ENCODE measurements around the gene KCNH1. TPM values are rescaled to one million over a fixed set of nuclear protein-coding genes. Genes with fewer than 3 reads are reported as not detected.

The KCNH1 gene
- total RNA-seq, 1 donor from 2014 or later: not detected

GRCh38 chr1:210905944-210906453, 227.9 kb downstream of the KCNH1 start:
- no peak for TF ChIP-seq CTCF (IDR thresholded peaks at IDR 0.05)
- Histone ChIP-seq H3K4me3 (no peak overlapping the region), H3K9me3 (no peaks in the 10 kb centered on the region), H3K27me3 (ENCODE audit: low read depth) (peaks cover 3% of the 10 kb centered on the region), H3K36me3 (no peaks in the 10 kb centered on the region), H3K27ac (no peak overlapping the region), H3K4me1 (no peaks in the 10 kb centered on the region)
- intact Hi-C loops (cut with DNase I): no loop called here
- DNase-seq (no peak), ATAC-seq (no peak)

GRCh38 chr1:210905365-210905904, 228.5 kb downstream of the KCNH1 start:
- intact Hi-C loops (cut with DNase I): no loop called here
- Histone ChIP-seq H3K9me3 (no peaks in the 10 kb centered on the region), H3K27me3 (ENCODE audit: low read depth) (peaks cover 3% of the 10 kb centered on the region), H3K4me1 (no peaks in the 10 kb centered on the region), H3K4me3 (no peak overlapping the region), H3K27ac (no peak overlapping the region), H3K36me3 (no peaks in the 10 kb centered on the region)
- ATAC-seq (no peak), DNase-seq (no peak)
- no peak for TF ChIP-seq CTCF (IDR thresholded peaks at IDR 0.05)

GRCh38 chr1:210901981-210902770, 231.8 kb downstream of the KCNH1 start:
- TF ChIP-seq CTCF (IDR thresholded peaks at IDR 0.05): no peak
- no peaks in the 10 kb centered on the region for H3K36me3 ChIP-seq
- H3K9me3 ChIP-seq: no peaks in the 10 kb centered on the region
- H3K27ac ChIP-seq: no peak overlapping the region
- H3K4me1 ChIP-seq: no peaks in the 10 kb centered on the region
- ATAC-seq (no peak), DNase-seq (no peak)
- no peaks in the 10 kb centered on the region for H3K27me3 ChIP-seq (ENCODE audit: low read depth)
- intact Hi-C loops (cut with DNase I): no loop called here
- no peak overlapping the region for H3K4me3 ChIP-seq

GRCh38 chr1:210900820-210901219, 233.1 kb downstream of the KCNH1 start:
- H3K9me3 ChIP-seq: no peaks in the 10 kb centered on the region
- no peaks in the 10 kb centered on the region for H3K36me3 ChIP-seq
- no peak overlapping the region for H3K4me3 ChIP-seq
- intact Hi-C loops (cut with DNase I): no loop called here
- no peaks in the 10 kb centered on the region for H3K27me3 ChIP-seq (ENCODE audit: low read depth)
- TF ChIP-seq CTCF (IDR thresholded peaks at IDR 0.05): no peak
- ATAC-seq: no peak
- no peak for DNase-seq
- H3K4me1 ChIP-seq: no peaks in the 10 kb centered on the region
- no peak overlapping the region for H3K27ac ChIP-seq

- Histone ChIP-seq H3K4me1 (no peaks in the 10 kb centered on the region), H3K27me3 (ENCODE audit: low read depth) (no peaks in the 10 kb centered on the region), H3K9me3 (no peaks in the 10 kb centered on the region), H3K27ac (no peak overlapping the region), H3K4me3 (no peak overlapping the region), H3K36me3 (no peaks in the 10 kb centered on the region)
- no peak for TF ChIP-seq CTCF (IDR thresholded peaks at IDR 0.05)
- ATAC-seq (no peak), DNase-seq (no peak)
- intact Hi-C loops (cut with DNase I): no loop called here
Measured at GRCh38 chr1:210900079-210900478, 233.9 kb downstream of the KCNH1 start.

All from lower lobe of right lung (tissue), 2 donors.